Fibroblast of lung (primary cell): Measurements from ENCODE around the gene RHBDF2.

Experiments
- CTCF ChIP-seq, 2 donors: IDR thresholded peaks in 1 of 2; conservative IDR thresholded peaks in 1 of 2; 1 replicate in 1 of 2; 2 replicates in 1 of 2; pipeline ENCODE4 v1.5.1; 2011 to 2012; ENCODE audit warnings: low read length in 2 of 2, control low read depth in 1 of 2, inconsistent platforms in 1 of 2, low read depth in 1 of 2, mild to moderate bottlenecking in 1 of 2
- EZH2 ChIP-seq: IDR thresholded peaks from 2 replicates; pipeline ENCODE4 v1.5.1; 2012; ENCODE audit warnings: low read length, control low read depth, mild to moderate bottlenecking; ENCODE audit errors: missing control alignments

DNA sequence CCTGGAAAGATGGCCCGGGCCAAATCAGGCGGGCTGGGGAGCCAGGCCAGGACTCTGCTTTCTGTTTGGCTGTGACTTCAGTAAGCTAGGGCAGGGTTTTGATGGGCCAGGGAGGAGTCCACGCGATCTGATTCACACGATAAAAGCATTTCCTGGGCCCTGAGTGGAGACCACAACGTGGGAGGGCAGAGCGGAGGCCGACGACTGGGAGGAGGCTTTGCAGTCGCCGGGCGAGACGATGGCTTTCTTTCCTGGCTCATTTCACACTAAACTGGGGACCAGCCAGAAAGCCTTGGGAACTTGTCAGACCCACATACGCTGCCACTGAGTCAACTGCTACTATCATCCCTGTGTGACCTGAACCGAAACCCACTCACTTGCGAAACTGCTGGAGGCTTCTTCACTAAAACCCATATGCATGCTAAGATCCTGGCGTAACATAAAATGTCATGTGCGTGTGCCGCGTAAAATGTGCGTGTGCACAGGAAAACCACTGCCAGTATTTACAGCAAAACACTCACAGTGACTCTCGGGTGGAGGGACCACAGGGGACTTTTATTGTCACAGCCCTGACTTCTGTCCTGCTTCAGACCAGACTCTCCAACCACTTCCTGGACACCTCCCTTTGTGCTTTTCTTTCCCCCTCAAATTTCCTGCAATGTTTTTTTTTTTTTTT, 14.2 kb upstream of the RHBDF2 start:
- TF ChIP-seq CTCF (conservative IDR thresholded peaks at IDR 0.05 in 1 of 2, IDR thresholded peaks at IDR 0.05 in 1 of 2; ENCODE audit: low read depth in 1 of 2, low read length in 2 of 2): no peak
- no peak for TF ChIP-seq EZH2
